HepG2 (cell line): ENCODE data around the gene P2RY8. TPM values are rescaled to one million over a fixed set of nuclear protein-coding genes. Genes with fewer than 3 reads are reported as not detected.

ENCODE experiments used
- ATAC-seq: fragments of 200-7000 bp; cut with Tn5 transposase; 3 replicates; pipeline ENCODE4 v1.9.1; 2020; ENCODE audit warnings: mild to moderate bottlenecking, moderate library complexity
- BruUV-seq: library from RNA; stranded (reverse); fragments of 400-500 nt; replicated peaks from 2 replicates; lab custom pipeline; 2021; lab: Mats Ljungman, UMichigan
- CTCF ChIA-PET: fragments of 300-600 bp; formaldehyde crosslinking; extraction: SDS; loops from one replicate; lab custom pipeline; 2021; ENCODE audit warnings: low total read pairs, inconsistent platforms, low intra/inter-chr PET ratio; lab: Yijun Ruan, JAX
- POLR2A ChIA-PET: fragments of 350-600 bp; sonication (Branson Sonifier 250); formaldehyde crosslinking; loops from one replicate; lab custom pipeline; 2020; ENCODE audit warnings: antibody characterized with exemption, inconsistent platforms; lab: Yijun Ruan, JAX
- DNase-seq: peaks from one replicate; pipeline ENCODE4 v3.0.0-alpha.2; 2015; ENCODE audit warnings: low spot score
- FAIRE-seq: peaks from 3 replicates; lab custom pipeline; 2011; peaks lifted over from hg19 to GRCh38; lab: Jason Lieb, UNC
- H2AFZ ChIP-seq: one replicate; pipeline ENCODE4 v1.6.1; 2011; ENCODE audit warnings: low read length, inconsistent platforms
- H3K27ac ChIP-seq: fragments of 300-600 bp; 3 replicates; pipeline ENCODE4 v1.8.0; 2011; ENCODE audit warnings: mixed run types, mild to moderate bottlenecking, mixed read lengths, low read length, inconsistent platforms; ENCODE audit not compliant: insufficient read depth; ENCODE audit errors: extremely low read length
- H3K27me3 ChIP-seq, 2 experiments: fragments of 200-600 bp in 1 of 2; 2 replicates in 1 of 2; 3 replicates in 1 of 2; pipeline versions ENCODE4 v1.6.0 to v1.8.0; 2011; ENCODE audit warnings: low read length in 2 of 2, mild to moderate bottlenecking in 2 of 2, moderate library complexity in 2 of 2, inconsistent platforms in 1 of 2; ENCODE audit not compliant: insufficient read depth in 2 of 2, control insufficient read depth in 1 of 2
- H3K36me3 ChIP-seq, 2 experiments: fragments of 200-600 bp in 1 of 2; replicated peaks in 1 of 2; 2 replicates in 1 of 2; 3 replicates in 1 of 2; pipeline versions ENCODE4 v1.5.1 to v1.8.0; 2011; ENCODE audit warnings: low read length in 2 of 2, inconsistent platforms in 1 of 2; ENCODE audit not compliant: insufficient read depth in 2 of 2, control insufficient read depth in 1 of 2
- H3K4me1 ChIP-seq: 2 replicates; pipeline ENCODE4 v1.5.1; 2012; ENCODE audit warnings: low read length, inconsistent platforms; ENCODE audit not compliant: insufficient read depth
- H3K4me2 ChIP-seq: 2 replicates; pipeline ENCODE4 v1.6.0; 2011; ENCODE audit warnings: low read depth, low read length, inconsistent platforms
- H3K4me3 ChIP-seq, 3 experiments: fragments of 200-600 bp in 1 of 3; sonication (generic), shearing (Covaris generic) in 1 of 3; replicated peaks in 1 of 3; 2 replicates each; pipeline ENCODE4 v1.5.1; 2011 to 2016; ENCODE audit warnings: low read length in 3 of 3, inconsistent platforms in 2 of 3, low read depth in 2 of 3, mild to moderate bottlenecking in 2 of 3, control low read depth in 1 of 3, mixed read lengths in 1 of 3; ENCODE audit not compliant: insufficient read depth in 1 of 3
- H3K79me2 ChIP-seq: one replicate; pipeline ENCODE4 v1.6.1; 2011; ENCODE audit warnings: low read length, inconsistent platforms; ENCODE audit not compliant: insufficient read depth
- H3K9ac ChIP-seq: 2 replicates; pipeline ENCODE4 v1.6.0; 2011; ENCODE audit warnings: mild to moderate bottlenecking, low read depth, low read length, inconsistent platforms; ENCODE audit not compliant: insufficient read depth
- H3K9me3 ChIP-seq: 2 replicates; pipeline ENCODE4 v1.5.1; 2012; ENCODE audit warnings: mild to moderate bottlenecking, low read length
- H4K20me1 ChIP-seq: 2 replicates; pipeline ENCODE4 v1.6.0; 2011; ENCODE audit warnings: inconsistent platforms, mild to moderate bottlenecking, low read length, moderate library complexity; ENCODE audit not compliant: insufficient read depth
- ATAD3A ChIP-seq: sonication (generic); formaldehyde crosslinking; IDR thresholded peaks from 2 replicates; pipeline ENCODE4 v1.4.0; 2020; ENCODE audit warnings: missing genetic modification reagents
- CENPX ChIP-seq: sonication (generic); formaldehyde crosslinking; IDR thresholded peaks from 2 replicates; pipeline ENCODE4 v1.9.0; 2021; ENCODE audit warnings: mild to moderate bottlenecking, missing genetic modification reagents, moderate library complexity
- CHD4 ChIP-seq: fragments of 200-600 bp; sonication (generic); IDR thresholded peaks from 2 replicates; pipeline ENCODE4 v1.7.0; 2017; ENCODE audit warnings: mild to moderate bottlenecking, low read length, borderline replicate concordance
- FOSL2 ChIP-seq: sonication (generic); formaldehyde crosslinking; IDR thresholded peaks from 2 replicates; pipeline ENCODE4 v1.4.0; 2020; ENCODE audit warnings: missing genetic modification reagents
- MIER3 ChIP-seq: IDR thresholded peaks from 2 replicates; pipeline ENCODE4 v1.6.1; 2016; ENCODE audit warnings: missing compliant biosample characterization, borderline replicate concordance
- RBM22 ChIP-seq: fragments of 200-400 bp; formaldehyde crosslinking; optimal IDR thresholded peaks from 2 replicates; pipeline ENCODE3; 2017; ENCODE audit warnings: mild to moderate bottlenecking, low read length, moderate library complexity
- RFX3 ChIP-seq: IDR thresholded peaks from 2 replicates; pipeline ENCODE4 v1.6.1; 2016; ENCODE audit warnings: missing biosample characterization, missing genetic modification reagents
- SP1 ChIP-seq, 2 experiments: fragments of 450-650 bp in 1 of 2; sonication (generic) in 1 of 2; formaldehyde crosslinking in 1 of 2; IDR thresholded peaks; 2 replicates each; pipeline versions ENCODE4 v1.4.0 to v1.6.1; 2016 to 2020; ENCODE audit warnings: missing genetic modification reagents in 1 of 2
- TAF1 ChIP-seq: sonication (generic); formaldehyde crosslinking; IDR thresholded peaks from 2 replicates; pipeline ENCODE4 v1.4.0; 2020; ENCODE audit warnings: missing genetic modification reagents
- TBL1XR1 ChIP-seq: fragments of 150-350 bp; IDR thresholded peaks from 2 replicates; pipeline ENCODE4 v1.6.1; 2014; ENCODE audit warnings: borderline replicate concordance, low read length; ENCODE audit not compliant: partially characterized antibody
- TEAD3 ChIP-seq: optimal IDR thresholded peaks from 2 replicates; pipeline ENCODE3; 2016; ENCODE audit warnings: borderline replicate concordance
- ZBTB38 ChIP-seq: sonication (generic); formaldehyde crosslinking; IDR thresholded peaks from 2 replicates; pipeline ENCODE4 v1.5.1; 2020; ENCODE audit warnings: mild to moderate bottlenecking, missing genetic modification reagents
- ZMYM4 ChIP-seq: sonication (generic); formaldehyde crosslinking; IDR thresholded peaks from 2 replicates; pipeline ENCODE4 v1.8.1; 2023; ENCODE audit warnings: mild to moderate bottlenecking, missing genetic modification reagents
- ZNF180 ChIP-seq: sonication (generic); formaldehyde crosslinking; IDR thresholded peaks from 2 replicates; pipeline ENCODE4 v1.4.0; 2020; ENCODE audit warnings: low read depth, missing genetic modification reagents, borderline replicate concordance
- ZNF335 ChIP-seq: sonication (generic); formaldehyde crosslinking; IDR thresholded peaks from 2 replicates; pipeline ENCODE4 v1.4.0; 2020; ENCODE audit warnings: missing genetic modification reagents
- ZNF446 ChIP-seq: sonication (generic); formaldehyde crosslinking; IDR thresholded peaks from 2 replicates; pipeline ENCODE4 v1.5.0; 2020; ENCODE audit warnings: mild to moderate bottlenecking, missing genetic modification reagents
- ZNF564 ChIP-seq: sonication (generic); formaldehyde crosslinking; IDR thresholded peaks from 2 replicates; pipeline ENCODE4 v1.8.1; 2023; ENCODE audit warnings: mild to moderate bottlenecking, missing genetic modification reagents
- ZSCAN25 ChIP-seq: sonication (generic); formaldehyde crosslinking; IDR thresholded peaks from 2 replicates; pipeline ENCODE4 v1.8.0; 2022; ENCODE audit warnings: mild to moderate bottlenecking, missing genetic modification reagents
- WGBS: methylation state at CpG from one replicate; pipeline ENCODE4 v1.1.6; 2017; ENCODE audit warnings: low lambda C conversion rate; 5-methylcytosine and 5-hydroxymethylcytosine counted together
- in situ Hi-C: cut with HindIII; loops from 2 replicates; pipeline ENCODE4 v1.10.0; 2017; ENCODE audit warnings: low pct_unique_long_range_greater_than_20kb; ENCODE audit not compliant: extremely low pct_ligation_motif_present
- intact Hi-C: fragments of 100-400 bp; cut with micrococcal nuclease; formaldehyde crosslinking; loops from one replicate; pipeline ENCODE4 v1.10.0; 2022; ENCODE audit not compliant: unreplicated experiment
- polyA plus RNA-seq, 8 experiments: library from polyadenylated mRNA; depleted of rRNA in 3 of 8; stranded (reverse) in 7 of 8; unstranded in 1 of 8; fragments of >200 nt; fragmentation: Illumina TruSeq in 4 of 8; extraction: Trizol in 4 of 8; gene quantifications; 2 replicates each; pipeline versions ENCODE4 v1.2.1 to v1.2.3, GENCODE V29; 2011 to 2016; ENCODE audit warnings: low read depth in 4 of 8, missing spikeins in 1 of 8, mixed read lengths in 1 of 8; ENCODE audit not compliant: insufficient read depth in 1 of 8
- total RNA-seq, 5 experiments: library from RNA; depleted of rRNA; stranded (reverse); fragments of >200 nt; fragmentation: Illumina TruSeq; extraction: Trizol; gene quantifications; 2 replicates each; pipeline ENCODE4 v1.2.3, GENCODE V29; 2016; ENCODE audit warnings: low read depth in 1 of 5
- TF ChIP-seq, protein P1 (sequence below), 2 experiments: IDR thresholded peaks; 2 replicates each; pipeline ENCODE4 v1.6.1; 2011 to 2012; ENCODE audit warnings: low read length in 2 of 2, borderline replicate concordance in 1 of 2, low read depth in 1 of 2, mild to moderate bottlenecking in 1 of 2, moderate library complexity in 1 of 2
- TF ChIP-seq, protein P2 (sequence below): IDR thresholded peaks from 2 replicates; pipeline ENCODE4 v1.6.1; 2018; ENCODE audit warnings: missing genetic modification reagents

Gene P2RY8
- total and polyA plus RNA-seq, 2 of the 13 experiments (the other 11 are each of a cell fraction or from before 2014, with no cell fraction given) = 1.0 to 1.3 TPM

DNA sequence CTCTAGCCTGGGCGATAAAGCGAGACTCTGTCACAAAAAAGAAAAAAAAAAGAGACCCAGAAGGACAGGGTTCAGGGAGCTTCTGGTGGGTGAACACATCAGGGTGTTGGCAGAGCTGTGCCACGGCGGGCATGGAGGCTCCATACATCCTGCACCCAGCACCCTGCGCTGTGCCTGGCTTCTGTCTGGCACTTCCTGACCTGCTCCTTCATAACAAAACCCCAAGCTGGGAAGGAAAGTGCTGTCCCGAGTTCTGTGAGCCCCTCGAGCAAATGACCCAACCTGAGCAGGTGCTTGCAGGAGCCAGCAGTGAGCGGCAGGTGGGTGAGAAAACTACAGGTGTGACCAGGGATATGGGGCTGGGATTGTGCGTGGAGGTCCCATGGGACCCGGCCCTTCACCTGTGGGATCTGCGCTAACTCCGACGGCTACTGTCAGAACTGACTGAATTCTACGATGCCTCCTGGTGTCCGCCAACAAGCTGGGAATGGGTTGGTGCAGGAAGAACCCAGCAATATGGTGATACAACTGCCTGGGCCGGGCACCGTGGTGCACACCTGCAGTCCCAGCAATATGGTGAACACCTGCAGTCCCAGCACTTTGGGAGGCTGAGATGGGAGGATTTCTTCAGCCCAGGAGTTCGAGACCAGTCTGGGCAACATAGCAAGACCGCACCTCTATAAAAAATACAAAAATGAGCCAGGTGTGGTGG is 103.2 kb downstream of the P2RY8 start:
- ChIA-PET POLR2A (no interaction called here), CTCF (no interaction called here)
- Histone ChIP-seq H4K20me1 (no peaks in the 10 kb centered on the region), H3K4me1 (no peaks in the 10 kb centered on the region), H3K79me2 (no peaks in the 10 kb centered on the region), H3K36me3 (peaks cover 2 to 6% of the 10 kb centered on the region in 2 experiments; a peak in 3 of 5 replicates), H3K9me3 (no peaks in the 10 kb centered on the region), H3K4me2 (no peak overlapping the region), H2AFZ (no peak overlapping the region), H3K27me3 (no peaks in the 10 kb centered on the region), H3K9ac (no peak overlapping the region), H3K4me3 (no peak overlapping the region), H3K27ac (no peak overlapping the region)
- BruUV-seq = no TSS peak
- in situ Hi-C loops (no loop called here), intact Hi-C loops (no loop called here)
- DNase-seq = no peak
- WGBS = 90% methylated on average over 12 of the region's 19 CpGs
- no peak for FAIRE-seq
- ATAC-seq = no peak; the same call in 2 of the 3 replicates
- TF ChIP-seq FOSL2 (CRISPR knock-in tag) (no peak), ZNF446 (no peak), RFX3 (CRISPR knock-in tag) (no peak), ATAD3A (no peak), ZNF564 (CRISPR knock-in tag) (no peak), SP1 (IDR thresholded peaks at IDR 0.05) (no peak), SP1 (CRISPR knock-in tag; IDR thresholded peaks at IDR 0.05) (no peak), TEAD3 (no peak), ZNF180 (CRISPR knock-in tag) (no peak), ZBTB38 (CRISPR knock-in tag) (no peak), RBM22 (no peak), TAF1 (CRISPR knock-in tag) (no peak), TBL1XR1 (no peak), ZMYM4 (CRISPR knock-in tag) (no peak), ZSCAN25 (CRISPR knock-in tag) (no peak), CHD4 (no peak), CENPX (CRISPR knock-in tag) (no peak), ZNF335 (CRISPR knock-in tag) (no peak), MIER3 (CRISPR knock-in tag) (no peak)
- TF ChIP-seq, protein P1, sequence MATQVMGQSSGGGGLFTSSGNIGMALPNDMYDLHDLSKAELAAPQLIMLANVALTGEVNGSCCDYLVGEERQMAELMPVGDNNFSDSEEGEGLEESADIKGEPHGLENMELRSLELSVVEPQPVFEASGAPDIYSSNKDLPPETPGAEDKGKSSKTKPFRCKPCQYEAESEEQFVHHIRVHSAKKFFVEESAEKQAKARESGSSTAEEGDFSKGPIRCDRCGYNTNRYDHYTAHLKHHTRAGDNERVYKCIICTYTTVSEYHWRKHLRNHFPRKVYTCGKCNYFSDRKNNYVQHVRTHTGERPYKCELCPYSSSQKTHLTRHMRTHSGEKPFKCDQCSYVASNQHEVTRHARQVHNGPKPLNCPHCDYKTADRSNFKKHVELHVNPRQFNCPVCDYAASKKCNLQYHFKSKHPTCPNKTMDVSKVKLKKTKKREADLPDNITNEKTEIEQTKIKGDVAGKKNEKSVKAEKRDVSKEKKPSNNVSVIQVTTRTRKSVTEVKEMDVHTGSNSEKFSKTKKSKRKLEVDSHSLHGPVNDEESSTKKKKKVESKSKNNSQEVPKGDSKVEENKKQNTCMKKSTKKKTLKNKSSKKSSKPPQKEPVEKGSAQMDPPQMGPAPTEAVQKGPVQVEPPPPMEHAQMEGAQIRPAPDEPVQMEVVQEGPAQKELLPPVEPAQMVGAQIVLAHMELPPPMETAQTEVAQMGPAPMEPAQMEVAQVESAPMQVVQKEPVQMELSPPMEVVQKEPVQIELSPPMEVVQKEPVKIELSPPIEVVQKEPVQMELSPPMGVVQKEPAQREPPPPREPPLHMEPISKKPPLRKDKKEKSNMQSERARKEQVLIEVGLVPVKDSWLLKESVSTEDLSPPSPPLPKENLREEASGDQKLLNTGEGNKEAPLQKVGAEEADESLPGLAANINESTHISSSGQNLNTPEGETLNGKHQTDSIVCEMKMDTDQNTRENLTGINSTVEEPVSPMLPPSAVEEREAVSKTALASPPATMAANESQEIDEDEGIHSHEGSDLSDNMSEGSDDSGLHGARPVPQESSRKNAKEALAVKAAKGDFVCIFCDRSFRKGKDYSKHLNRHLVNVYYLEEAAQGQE (IDR thresholded peaks at IDR 0.05; ENCODE audit: borderline replicate concordance in 1 of 2, low read depth in 1 of 2, low read length in 2 of 2) = no peak
- TF ChIP-seq, protein P2, sequence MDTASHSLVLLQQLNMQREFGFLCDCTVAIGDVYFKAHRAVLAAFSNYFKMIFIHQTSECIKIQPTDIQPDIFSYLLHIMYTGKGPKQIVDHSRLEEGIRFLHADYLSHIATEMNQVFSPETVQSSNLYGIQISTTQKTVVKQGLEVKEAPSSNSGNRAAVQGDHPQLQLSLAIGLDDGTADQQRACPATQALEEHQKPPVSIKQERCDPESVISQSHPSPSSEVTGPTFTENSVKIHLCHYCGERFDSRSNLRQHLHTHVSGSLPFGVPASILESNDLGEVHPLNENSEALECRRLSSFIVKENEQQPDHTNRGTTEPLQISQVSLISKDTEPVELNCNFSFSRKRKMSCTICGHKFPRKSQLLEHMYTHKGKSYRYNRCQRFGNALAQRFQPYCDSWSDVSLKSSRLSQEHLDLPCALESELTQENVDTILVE = no peak
